HCT116 (cell line): ENCODE measurements around the gene C1orf35.
"Not testable (repeated sequence)": the region's sequence is repeated elsewhere in the genome, so short reads cannot be mapped to it uniquely, and the experiment has no call there.

Source experiments
- CTCF ChIP-seq, 3 experiments: fragments of 200-600 bp in 1 of 3; sonication (generic) in 1 of 3; IDR thresholded peaks in 2 of 3; conservative IDR thresholded peaks in 1 of 3; 2 replicates each; pipeline ENCODE4 v1.5.1; 2012 to 2017; ENCODE audit warnings: low read depth in 2 of 3, low read length in 2 of 3, antibody characterized with exemption in 1 of 3, borderline replicate concordance in 1 of 3, control low read depth in 1 of 3, mild to moderate bottlenecking in 1 of 3, mixed read lengths in 1 of 3, mixed run types in 1 of 3, moderate library complexity in 1 of 3; ENCODE audit not compliant: insufficient read depth in 1 of 3
- POLR2AphosphoS5 ChIP-seq: IDR thresholded peaks from 2 replicates; pipeline ENCODE4 v1.6.1; 2011; ENCODE audit warnings: mild to moderate bottlenecking, low read depth, low read length, moderate library complexity

- not testable (repeated sequence) for TF ChIP-seq CTCF (IDR thresholded peaks at IDR 0.05 in 2 of 3, conservative IDR thresholded peaks at IDR 0.05 in 1 of 3; ENCODE audit: borderline replicate concordance in 1 of 3, insufficient read depth in 1 of 3, low read depth in 2 of 3, low read length in 2 of 3); POLR2AphosphoS5
Observed at GRCh38 chr1:228111315-228111714, 8.2 kb upstream of the C1orf35 start.
